Measurements from ENCODE around the gene SLC7A1.

GRCh38 chr13:29540799-29541198 lies 54.7 kb downstream of the SLC7A1 start:
- TF ChIP-seq CTCF (IDR thresholded peaks at IDR 0.05; ENCODE audit: poor library complexity) = no peak
- no peak for TF ChIP-seq EZH2 (IDR thresholded peaks at IDR 0.05; ENCODE audit: borderline replicate concordance)
- TF ChIP-seq EZH2phosphoT487 (IDR thresholded peaks at IDR 0.05; ENCODE audit: low read depth, severe bottlenecking, unreplicated experiment) = no peak

Measured in hepatocyte (in vitro differentiated cells).